GM12874 (cell line): ENCODE measurements around the gene RNF11.

Source experiments
- TF ChIP-seq, protein P1 (sequence below): IDR thresholded peaks from 2 replicates; pipeline ENCODE4 v1.5.1; 2011; ENCODE audit warnings: low read depth, mild to moderate bottlenecking, control low read depth, low read length, moderate library complexity; ENCODE audit not compliant: insufficient read depth

The RNF11 gene

DNA sequence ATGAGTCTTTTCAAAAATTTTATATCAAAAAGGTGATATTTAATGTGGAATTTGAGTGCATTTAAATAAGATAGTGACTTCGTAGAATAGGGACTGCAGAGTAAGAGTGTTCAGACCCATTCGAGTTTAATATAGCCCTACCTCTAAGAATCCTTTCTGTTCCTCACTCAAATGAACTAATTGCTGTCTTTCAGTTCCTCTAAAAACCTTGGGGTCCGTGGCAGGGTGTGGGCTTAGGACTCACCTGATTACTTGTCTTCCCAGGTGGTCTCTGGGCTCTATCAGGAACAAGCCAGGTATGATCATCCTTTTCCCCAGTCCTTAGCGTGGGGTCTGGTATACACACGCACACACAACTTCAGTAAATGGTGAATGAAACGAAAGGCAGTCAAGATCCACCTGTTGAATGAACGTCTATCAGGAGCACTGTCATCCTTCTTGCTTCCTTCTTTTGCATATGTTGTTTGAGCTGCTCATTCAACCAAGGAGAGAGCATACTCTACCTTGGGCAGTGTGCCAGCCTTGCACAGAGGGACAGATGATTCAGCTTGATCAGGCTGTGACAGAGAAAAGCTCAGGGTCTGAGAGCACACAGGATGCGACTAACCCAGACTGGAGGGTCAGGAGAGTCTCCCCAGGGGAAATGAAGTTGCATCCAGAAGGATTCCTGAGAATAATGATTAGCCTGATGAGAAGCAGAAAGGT is 1.2 kb upstream of the RNF11 start:
- TF ChIP-seq, protein P1, sequence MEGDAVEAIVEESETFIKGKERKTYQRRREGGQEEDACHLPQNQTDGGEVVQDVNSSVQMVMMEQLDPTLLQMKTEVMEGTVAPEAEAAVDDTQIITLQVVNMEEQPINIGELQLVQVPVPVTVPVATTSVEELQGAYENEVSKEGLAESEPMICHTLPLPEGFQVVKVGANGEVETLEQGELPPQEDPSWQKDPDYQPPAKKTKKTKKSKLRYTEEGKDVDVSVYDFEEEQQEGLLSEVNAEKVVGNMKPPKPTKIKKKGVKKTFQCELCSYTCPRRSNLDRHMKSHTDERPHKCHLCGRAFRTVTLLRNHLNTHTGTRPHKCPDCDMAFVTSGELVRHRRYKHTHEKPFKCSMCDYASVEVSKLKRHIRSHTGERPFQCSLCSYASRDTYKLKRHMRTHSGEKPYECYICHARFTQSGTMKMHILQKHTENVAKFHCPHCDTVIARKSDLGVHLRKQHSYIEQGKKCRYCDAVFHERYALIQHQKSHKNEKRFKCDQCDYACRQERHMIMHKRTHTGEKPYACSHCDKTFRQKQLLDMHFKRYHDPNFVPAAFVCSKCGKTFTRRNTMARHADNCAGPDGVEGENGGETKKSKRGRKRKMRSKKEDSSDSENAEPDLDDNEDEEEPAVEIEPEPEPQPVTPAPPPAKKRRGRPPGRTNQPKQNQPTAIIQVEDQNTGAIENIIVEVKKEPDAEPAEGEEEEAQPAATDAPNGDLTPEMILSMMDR: no peak

DNA sequence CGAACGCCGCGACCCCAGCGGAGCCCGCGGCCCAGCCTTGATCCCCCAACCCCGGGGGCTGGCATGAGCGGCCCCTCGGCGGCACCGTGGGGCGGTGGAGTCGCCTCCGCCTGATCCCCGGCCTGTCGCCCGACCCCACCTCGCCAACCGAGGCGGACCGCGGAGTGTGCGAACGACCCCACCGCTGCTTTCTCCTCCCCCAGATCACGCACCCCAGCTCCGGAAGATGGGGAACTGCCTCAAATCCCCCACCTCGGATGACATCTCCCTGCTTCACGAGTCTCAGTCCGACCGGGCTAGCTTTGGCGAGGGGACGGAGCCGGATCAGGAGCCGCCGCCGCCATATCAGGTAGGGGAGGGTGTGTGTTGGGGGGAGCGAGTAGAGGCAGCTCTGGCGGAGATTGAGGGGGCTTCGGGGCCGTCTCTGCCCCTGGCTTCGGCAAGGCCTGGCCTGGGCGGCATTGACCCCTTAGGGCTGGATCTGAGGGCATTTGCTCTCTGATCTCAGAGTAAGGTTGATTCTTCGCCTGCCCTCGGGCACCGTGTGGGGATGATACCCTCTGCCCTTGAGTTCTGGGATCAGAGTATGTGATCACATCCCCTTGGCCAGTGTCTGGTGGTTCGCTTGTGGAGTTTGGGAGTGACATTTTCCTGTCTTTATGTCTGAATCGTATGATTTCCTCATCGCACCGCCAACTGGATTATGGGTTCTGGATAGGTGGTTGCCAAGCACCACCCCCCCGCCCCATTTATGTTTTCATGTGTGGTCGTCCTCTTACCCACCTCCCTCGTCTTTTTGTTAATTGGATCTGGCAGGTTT is 668 bp downstream of the RNF11 start:
- TF ChIP-seq, protein P1: no peak

DNA sequence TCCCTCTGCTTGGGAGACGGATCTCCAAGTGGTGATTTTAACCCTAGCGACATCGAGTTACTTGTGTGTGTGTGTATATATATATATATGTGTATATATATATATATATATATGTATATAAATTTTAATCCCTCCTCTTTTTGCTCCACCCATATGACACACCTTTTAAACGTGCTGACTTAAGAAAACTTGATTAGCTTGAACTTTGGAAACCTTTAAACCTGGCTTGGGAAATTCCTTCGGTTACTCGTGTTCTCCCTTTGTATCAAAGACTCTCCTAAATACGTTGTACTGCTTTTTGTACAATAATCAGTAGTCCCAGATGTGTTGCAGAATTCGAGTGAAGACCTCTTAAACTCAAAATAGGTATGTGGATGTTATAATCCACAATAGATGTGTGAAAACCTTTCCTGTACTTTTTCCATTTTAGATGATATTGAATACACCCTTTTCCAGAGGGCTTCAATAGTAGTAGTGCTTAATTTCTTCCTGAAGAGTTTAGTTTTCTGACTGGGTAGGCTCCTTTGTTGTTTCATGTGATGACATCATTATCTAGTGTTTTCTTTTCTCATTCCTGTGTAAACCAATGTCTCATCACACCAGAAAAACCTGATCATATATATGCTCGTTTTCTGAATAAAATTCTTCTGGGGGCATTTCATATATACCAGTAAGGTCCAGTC is 1.4 kb downstream of the RNF11 start:
- TF ChIP-seq, protein P1: no peak

DNA sequence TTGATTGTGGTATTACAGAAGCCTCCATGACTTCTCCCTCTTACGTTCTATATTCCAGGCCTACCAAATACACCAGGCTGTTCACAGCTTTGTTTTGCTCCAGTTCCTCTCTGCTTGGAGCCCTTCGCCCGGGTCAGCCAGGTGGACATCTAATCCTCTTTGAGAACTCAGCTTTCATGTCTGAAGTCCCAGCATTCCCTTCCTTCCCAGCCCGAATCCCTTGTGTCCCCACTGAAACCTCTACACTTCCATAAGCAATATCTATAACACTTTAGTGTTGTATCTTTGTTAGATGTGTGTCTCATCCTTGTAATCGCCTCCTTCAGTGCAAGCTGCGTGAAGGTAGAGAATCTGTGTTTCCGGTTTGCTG is 1.9 kb downstream of the RNF11 start:
- TF ChIP-seq, protein P1: no peak

DNA sequence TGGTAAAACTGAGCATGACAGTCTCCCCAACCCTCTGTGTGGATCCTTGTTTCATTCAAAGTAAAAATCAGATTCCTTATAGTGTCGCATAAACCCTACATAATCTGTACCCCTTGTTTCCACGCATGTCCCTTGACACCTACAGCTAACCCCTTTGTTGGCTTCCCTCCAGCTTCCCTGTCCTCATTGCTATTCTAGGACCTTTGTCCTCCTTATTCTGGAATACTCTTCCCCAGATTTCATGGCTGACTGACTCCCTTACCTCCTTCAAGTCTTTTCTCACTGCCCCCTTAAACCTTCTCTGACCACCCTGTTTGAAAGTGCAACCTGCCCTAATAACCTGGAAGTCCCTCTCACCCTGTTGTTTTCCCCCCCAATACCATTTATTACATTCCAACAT is 4.0 kb downstream of the RNF11 start:
- TF ChIP-seq, protein P1: no peak

DNA sequence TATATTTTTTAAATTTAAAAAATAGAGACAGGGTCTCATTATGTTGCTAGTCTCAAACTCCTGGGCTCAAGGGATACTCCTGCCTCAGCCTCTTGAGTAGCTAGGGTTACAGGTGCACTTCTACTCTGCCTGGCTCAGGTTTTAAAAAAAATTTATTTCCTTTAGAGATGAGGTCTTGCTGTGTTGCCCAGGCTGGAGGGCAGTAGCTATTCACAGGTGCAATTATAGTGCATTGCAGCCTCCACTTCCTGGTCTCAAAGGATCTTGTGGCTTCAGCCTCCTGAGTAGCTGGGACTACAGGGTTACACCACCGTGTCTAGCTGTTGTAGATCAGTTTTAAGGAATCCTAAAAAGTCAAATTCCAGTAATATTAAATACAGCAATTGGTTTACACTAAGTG is 5.0 kb downstream of the RNF11 start:
- TF ChIP-seq, protein P1: no peak

DNA sequence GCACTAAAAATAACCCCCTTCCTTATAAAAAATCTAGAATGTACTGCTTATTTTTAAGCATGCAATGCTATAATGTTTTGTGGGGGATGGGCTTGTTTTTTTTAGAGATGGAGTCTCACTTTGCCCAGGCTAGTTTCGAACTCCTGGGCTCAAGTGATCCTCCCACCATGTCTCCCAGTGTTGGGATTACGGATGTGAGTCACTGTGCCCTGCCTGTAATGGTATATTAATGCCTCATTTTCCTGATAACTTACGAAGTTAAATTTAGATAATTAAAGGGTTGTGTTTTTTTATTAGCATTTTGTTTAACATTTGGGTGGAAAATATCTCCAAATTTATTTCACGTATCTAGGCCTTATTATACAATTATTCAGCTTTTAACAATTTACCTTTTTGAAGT is 6.5 kb downstream of the RNF11 start:
- TF ChIP-seq, protein P1: no peak
